GM12892 (cell line): ENCODE data around the gene IGF1R.

Experiments used
- POLR2A ChIP-seq: IDR thresholded peaks from 2 replicates; pipeline ENCODE4 v1.6.1; 2011; ENCODE audit warnings: low read depth, low read length, control low read depth
- POLR2AphosphoS5 ChIP-seq: IDR thresholded peaks from 2 replicates; pipeline ENCODE4 v1.6.1; 2011; ENCODE audit warnings: low read depth, low read length, control low read depth
- TAF1 ChIP-seq: IDR thresholded peaks from 2 replicates; pipeline ENCODE4 v1.6.1; 2011; ENCODE audit warnings: low read depth, mild to moderate bottlenecking, control low read depth, low read length, borderline replicate concordance

DNA sequence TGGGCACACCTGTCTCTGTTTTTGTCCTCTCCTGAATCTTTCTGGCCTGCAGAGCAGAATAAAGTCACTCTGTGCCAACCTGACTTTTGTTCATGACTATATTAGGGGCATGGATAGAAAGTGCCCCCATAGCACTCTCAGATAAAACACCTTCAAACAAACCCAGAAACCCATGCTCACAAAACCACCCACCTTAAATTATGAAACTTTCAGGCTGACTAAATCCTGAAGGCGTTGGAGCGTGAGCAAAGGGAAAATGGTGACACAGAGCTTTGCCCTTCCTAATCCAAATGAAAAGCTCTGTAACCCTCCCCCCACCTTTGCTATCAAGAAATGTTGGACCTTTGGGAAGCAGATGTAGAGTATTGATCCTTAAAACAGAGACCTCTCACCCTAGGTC lies 138.9 kb downstream of the IGF1R start:
- TF ChIP-seq POLR2A (no peak), POLR2AphosphoS5 (no peak), TAF1 (no peak)
